HG02943 (cell line): ENCODE measurements around the gene VPS8.

Experiments used
- ATAC-seq: cut with Tn5 transposase; IDR thresholded peaks from one replicate; pipeline ENCODE4 v1.9.1; 2021; ENCODE audit warnings: mild to moderate bottlenecking, low read depth, moderate library complexity; ENCODE audit not compliant: unreplicated experiment

VPS8 gene

DNA sequence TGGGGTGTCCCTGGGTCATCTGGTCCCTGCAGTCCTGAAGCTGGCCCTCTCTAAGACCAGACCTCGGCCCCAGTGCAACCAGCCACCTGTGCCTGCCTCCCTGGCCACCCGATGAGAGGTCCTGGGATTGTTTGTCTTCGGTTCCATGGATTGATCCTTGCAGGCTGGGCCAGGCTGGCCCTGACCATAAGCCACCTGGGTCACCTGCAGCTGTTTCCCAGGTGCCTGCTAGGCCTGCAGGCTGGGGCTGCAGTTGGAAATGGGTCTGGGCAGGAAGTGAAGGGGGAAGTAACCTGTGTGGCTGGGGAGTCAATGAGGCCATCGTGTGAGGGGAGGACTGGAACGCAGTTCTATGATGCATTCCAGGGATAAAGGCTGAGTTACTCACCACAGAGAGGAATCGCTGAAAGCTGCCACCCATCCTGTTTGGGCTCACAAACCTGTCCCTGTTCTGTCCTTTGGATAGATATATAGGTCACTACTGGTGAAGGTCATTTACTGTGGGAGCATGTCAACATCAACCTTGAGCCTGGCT lies 30.9 kb upstream of the VPS8 start:
- no peak for ATAC-seq

- no peak for ATAC-seq
Observed at GRCh38 chr3:184781801-184782200, 30.2 kb upstream of the VPS8 start.

DNA sequence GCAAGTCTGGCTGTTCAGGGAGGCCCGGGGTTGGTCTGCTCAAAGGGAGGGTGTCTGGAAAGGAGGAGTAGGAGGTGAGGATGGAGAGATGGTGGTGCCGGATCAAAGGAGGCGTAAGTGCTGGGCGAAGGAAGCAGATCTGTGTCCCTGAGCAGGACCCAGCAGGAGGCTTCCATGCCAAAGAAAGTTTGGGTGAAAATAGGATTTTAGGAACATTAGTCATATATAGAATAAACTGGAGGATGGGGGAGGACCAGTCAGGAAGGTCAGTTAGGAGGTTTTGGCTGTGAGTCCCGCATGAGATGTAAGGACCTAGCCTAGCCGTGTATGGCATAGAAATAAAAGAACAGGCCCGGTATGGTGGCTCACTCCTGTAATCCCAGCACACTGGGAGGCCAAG lies 28.6 kb upstream of the VPS8 start:
- ATAC-seq, result no peak

DNA sequence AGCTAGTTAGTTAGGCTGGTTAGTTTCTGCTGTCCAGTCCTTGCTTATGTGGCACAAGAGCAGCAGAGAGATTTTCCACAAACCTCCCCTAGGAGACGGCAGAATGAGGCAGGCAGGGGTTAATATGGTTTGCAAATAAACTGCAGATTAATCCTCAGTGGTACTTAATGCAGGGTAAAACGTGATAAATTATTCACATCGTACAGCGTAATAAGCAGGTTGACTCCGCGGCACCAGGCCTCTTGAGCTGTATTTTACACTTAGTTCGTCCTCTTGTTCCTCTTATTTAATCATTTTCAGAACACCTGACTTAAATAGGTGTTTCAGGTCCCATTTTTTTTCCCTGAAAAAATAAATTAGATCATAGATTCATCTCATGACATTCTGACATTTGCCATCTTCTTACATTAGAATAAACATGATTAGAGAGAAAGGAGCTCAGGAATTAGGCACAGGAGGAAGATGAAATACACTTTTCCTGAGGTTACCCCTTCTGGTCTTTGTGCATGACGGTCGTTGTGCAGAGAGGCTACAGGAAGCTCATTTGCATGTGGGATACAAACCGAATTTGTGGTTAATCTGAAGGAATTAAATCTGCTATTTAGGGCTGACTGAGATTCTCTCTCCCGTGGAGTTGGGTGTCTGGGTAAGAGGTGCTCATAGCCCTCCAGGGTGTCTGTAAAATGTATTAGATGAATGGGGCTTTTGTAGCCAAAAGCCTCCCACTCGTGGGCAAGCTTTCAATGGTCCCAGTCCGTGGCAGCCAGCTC lies 27.1 kb upstream of the VPS8 start:
- no peak for ATAC-seq

DNA sequence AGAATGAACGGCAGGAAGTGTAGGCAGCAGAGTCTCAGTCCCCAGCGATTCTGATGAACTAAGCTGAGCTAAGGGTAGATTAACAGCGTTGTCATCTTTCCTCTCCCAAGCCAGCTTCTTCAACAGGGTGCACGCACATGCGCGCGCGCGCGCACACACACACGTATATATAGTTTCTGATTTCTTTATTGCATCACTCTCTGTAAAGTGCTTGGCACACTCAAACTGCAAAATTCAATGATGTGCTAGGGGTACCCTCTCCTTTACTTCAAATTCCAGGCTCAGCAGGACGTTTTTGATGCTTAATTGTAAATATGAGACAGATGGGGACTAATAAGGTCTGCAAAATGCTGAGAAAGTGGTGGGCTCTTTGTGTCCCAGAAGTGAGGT lies 26.1 kb upstream of the VPS8 start:
- no peak for ATAC-seq

- ATAC-seq, result no peak
Observed at GRCh38 chr3:184786280-184786941, 25.6 kb upstream of the VPS8 start.

DNA sequence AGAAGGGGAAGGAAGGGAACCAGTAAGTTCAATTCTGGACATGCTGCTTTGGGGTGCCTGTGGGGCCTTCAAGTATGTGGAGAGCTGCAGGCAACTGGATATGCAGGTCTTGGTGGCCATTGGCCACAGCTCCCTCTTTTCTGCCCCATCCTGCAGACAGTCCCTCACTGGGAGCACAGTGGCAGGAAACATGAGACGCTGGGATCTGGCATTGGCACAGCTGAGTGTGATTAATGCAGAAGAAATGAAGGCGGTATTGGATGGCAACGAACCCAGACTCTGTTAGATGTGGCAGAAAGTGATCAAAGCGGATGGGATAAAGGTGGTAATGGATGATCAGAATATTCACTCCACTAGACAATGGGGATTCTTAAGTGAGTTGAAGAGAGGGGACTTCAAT lies 23.2 kb upstream of the VPS8 start:
- ATAC-seq, result no peak

DNA sequence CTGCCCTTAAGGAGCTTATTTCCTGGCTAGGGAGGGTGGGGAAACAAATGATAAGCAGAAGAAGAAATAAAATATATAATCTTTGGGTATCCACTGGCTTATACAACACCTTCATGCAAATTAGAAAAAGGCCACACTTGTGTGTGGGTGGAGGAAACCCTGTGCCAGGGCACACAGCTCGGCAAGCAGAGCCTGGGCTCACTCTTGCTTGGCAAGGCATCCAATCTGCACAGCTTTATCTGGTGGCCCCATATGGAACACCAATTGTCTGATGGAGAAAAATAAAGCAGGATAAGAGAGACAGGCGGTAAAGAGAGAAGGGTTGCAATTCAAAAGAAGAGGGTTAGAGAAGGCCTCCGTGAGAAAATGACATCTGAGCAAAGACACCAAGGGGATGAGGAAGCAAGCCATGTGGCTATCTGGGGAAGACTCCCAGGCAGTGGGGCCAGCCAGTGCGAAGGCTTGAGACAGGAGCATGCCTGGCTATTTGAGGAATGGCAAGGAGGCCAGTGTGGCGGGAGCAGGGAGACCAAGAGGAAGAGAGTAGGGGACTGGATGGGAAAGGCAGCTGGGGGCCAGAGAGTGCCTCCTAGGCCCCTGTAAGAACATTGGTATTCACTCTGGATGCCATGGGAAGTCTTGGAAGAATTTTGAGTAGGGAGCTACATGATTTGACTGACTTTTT lies 22.5 kb upstream of the VPS8 start:
- no peak for ATAC-seq

DNA sequence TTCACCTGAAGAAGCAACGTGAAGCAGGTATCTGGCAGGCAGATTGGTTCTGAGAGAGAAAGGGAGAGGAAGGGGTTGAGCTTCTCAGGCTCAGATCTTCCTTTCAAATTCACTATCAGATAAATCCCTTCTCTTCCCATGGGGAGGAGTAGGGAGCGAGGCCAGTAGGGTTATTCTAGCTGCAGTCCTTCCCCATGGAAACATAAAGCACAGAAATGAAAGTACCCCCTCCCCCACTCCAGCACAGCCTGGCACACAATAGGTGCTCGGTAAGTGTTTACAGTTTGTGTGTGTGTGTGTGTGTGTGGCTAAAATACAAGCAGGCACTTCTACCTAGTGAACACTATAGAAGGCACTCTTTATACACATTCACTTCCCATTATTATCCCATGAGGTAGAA lies 20.8 kb upstream of the VPS8 start:
- no peak for ATAC-seq

DNA sequence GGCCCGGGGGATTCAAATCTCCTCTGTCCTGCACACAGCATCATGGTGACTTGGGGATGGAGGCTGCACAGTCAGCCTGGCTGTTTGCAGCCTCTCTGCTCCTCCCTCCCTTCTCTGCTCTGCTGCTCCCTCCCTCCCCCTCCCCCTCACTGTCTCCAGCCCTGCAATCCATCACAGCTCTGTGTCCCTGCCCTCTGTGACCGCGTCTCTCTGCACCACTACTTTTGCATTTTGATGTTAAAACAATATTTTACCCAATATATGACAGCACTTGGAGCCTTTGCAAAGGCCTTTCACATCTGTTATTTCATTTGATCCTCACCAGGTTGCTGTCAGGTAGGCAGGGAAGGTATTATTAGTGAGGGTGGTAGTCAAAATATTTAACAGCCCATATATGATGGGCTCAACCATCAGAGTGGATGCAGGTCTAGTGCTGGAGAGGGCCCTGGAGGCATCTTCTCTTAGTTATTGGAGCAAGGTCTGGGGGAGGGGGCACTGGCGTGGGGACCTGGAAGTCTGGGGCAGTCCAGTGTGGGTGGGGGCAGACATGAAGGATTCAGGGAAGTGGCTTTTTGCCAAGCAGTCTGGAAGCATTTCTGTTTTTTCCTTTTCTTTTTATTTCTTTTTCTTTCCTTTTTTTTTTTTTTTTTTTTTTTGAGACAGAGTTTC lies 16.3 kb upstream of the VPS8 start:
- no peak for ATAC-seq

DNA sequence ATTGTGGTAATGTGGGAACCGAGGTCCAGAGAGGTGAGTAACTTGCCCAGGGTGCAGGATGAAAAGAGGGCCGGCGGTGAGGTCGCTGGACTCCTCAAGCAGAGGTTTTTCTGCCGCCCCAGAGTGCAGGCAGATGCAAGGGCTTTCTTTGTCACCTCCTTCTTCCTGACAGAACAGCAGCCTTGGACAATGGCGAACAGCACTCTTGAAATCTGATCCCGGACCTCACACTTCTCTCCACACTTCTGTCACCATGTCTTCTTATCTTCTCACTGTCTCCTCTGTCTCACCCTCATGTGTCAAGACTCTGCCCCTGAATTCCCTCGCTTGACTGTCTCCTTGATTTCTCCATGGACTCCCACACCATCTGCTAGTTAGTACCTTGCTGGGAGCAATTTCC lies 15.4 kb upstream of the VPS8 start:
- no peak for ATAC-seq

DNA sequence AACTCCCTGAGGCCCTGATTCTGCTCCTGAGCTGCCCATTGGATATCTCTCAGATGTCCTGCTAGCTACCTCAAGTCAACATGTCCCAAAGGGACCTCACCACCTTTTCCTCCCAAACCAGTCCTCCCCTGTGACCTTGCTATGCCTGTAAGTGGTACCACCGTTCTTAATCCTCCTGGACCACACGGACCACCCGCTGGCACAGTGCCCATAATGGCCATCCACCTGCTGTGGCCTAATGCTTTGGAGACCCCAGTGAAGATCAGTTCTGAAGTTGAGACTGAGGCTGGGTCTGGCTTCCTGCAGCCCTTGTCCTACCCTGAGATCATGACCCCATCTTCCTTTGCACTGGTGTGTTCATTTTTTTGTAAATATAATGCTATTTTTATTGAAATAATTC lies 15.0 kb upstream of the VPS8 start:
- no peak for ATAC-seq

DNA sequence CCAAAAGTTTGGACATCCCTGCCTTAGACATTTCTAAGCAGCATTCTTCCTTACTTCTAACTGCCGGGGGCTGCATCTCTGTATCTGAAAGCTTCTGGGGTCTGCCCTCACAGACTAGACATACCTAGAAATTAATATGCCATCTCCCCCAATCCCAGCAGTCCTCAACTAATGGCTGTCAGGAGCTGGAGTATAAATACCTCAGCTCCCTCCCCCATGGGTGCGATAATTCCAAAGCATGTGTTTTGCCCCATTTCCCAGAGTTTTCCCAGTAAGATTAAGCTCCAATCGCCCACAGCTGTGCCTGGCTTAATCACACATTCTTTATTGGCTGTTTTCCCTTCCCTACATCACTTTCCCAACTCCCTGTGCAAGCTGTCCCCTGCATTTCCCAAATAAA lies 13.8 kb upstream of the VPS8 start:
- no peak for ATAC-seq

- ATAC-seq, result no peak
Observed at GRCh38 chr3:184800349-184800930, 11.5 kb upstream of the VPS8 start.

DNA sequence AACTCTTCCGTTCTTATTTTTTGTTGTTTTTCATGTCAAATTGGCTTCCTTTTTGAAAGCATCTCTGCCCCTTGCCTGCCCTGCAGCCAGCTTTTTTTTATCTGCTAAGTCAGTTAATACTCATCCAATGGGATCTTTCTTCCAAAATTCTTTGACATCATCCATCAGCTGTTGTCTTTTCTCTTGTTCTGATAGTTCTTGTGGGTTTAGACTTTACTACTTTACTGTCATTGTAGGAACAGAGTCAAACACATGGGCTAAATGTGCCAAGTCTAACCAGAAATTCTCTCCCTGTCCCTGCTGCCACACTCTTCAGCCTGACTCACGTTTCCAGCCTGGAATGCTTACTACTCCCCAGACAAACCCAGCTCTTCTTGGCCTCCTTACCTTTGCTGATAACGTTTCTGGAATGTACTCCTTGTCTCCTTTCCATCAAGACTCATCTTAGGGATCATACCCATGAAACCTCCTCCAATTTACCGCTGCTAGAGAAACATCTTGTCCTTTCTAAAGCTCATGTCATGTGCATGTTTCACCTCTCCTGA lies 10.7 kb upstream of the VPS8 start:
- ATAC-seq, result no peak

GRCh38 chr3:184802150-184802549 lies 9.8 kb upstream of the VPS8 start:
- no peak for ATAC-seq

DNA sequence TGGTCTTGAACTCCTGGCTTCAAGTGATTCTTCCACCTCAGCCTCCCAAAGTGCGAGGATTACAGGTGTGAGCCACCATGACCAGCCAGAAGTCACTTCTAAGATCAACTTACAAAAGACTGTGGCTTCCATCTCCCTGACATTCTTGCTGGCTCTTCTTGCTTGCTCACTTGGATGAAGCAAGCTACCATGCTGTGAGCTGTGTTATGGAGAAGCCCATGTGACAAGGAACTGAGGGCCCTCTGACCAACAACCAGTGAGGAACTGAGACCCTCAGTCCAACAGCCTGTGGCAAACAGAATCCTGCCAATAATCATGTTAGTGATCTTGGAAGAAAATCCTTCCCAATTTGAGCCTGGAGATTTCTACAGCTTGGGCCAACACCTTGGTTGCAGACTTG lies 7.2 kb upstream of the VPS8 start:
- ATAC-seq, result no peak

GRCh38 chr3:184805351-184806038 lies 6.5 kb upstream of the VPS8 start:
- no peak for ATAC-seq

DNA sequence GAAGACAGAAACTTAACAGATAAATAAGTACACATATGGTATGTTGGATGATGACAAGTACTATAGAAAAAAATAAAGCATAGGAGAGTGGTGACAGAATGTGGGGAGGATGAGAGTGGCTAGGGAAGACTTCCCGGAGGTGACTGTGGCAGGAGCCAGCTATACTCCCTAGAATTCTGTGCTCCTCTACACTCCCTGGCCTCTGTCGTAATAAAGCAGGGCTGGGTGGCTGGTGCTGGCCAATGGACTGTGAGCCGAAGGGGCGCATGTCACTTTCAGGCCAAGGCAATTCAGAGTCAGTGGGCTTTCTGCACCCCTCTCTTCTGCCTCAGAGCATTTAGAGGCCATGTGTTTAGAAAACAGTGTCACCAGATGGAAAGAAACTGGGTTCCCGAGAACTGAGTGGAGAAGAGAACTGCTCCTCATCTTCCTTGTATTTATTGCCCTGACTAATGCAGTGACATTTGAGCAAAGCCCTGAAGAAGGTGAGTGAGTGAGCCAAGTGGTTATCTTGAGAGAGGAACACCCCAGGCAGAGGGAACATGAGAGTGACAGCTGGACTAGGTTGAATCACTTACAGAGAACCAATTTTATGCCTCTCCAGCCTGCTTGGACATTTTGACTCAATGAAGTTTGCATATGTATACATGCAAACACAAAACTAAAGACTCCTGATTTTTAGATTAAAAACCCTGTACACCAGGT lies 5.2 kb upstream of the VPS8 start:
- ATAC-seq, result no peak
